IPS-20b (cell line): Measurements from ENCODE around the gene SEMA5B.

Experiments
- H3K27ac ChIP-seq: one replicate; pipeline ENCODE4 v1.5.1; 2013; ENCODE audit warnings: low read length
- H3K27me3 ChIP-seq: 2 replicates; pipeline ENCODE4 v1.6.1; 2013; ENCODE audit warnings: mild to moderate bottlenecking, low read length, inconsistent platforms; ENCODE audit not compliant: insufficient read depth
- H3K36me3 ChIP-seq: 2 replicates; pipeline ENCODE4 v1.6.1; 2013; ENCODE audit warnings: low read depth, mild to moderate bottlenecking, inconsistent platforms, low read length, moderate library complexity; ENCODE audit not compliant: insufficient read depth
- H3K4me1 ChIP-seq: 2 replicates; pipeline ENCODE4 v1.6.1; 2013; ENCODE audit warnings: mild to moderate bottlenecking, control low read depth, inconsistent platforms, low read length, moderate library complexity; ENCODE audit not compliant: insufficient read depth
- H3K4me3 ChIP-seq: 2 replicates; pipeline ENCODE4 v1.5.1; 2013; ENCODE audit warnings: mild to moderate bottlenecking, low read length, inconsistent platforms
- H3K9ac ChIP-seq: 2 replicates; pipeline ENCODE4 v1.6.1; 2013; ENCODE audit warnings: low read depth, mild to moderate bottlenecking, inconsistent platforms, low read length, moderate library complexity
- H3K9me3 ChIP-seq: 2 replicates; pipeline ENCODE4 v1.6.1; 2013; ENCODE audit warnings: mild to moderate bottlenecking, low read depth, low read length, inconsistent platforms; ENCODE audit not compliant: insufficient read depth

The SEMA5B gene

GRCh38 chr3:122925756-122926155 is 101.8 kb downstream of the SEMA5B start:
- Histone ChIP-seq H3K27ac (no peak overlapping the region), H3K4me1 (no peaks in the 10 kb centered on the region), H3K9me3 (no peaks in the 10 kb centered on the region), H3K36me3 (no peaks in the 10 kb centered on the region), H3K4me3 (no peak overlapping the region), H3K9ac (no peak overlapping the region), H3K27me3 (peaks cover 38% of the 10 kb centered on the region)

- Histone ChIP-seq H3K4me1 (no peaks in the 10 kb centered on the region), H3K36me3 (no peaks in the 10 kb centered on the region), H3K9me3 (no peaks in the 10 kb centered on the region), H3K27ac (no peak overlapping the region), H3K27me3 (peaks cover 40% of the 10 kb centered on the region), H3K9ac (no peak overlapping the region), H3K4me3 (no peak overlapping the region)
Measured at GRCh38 chr3:122924056-122924455, 103.5 kb downstream of the SEMA5B start.

- no peaks in the 10 kb centered on the region for H3K9me3 ChIP-seq
- H3K4me1 ChIP-seq = no peaks in the 10 kb centered on the region
- H3K36me3 ChIP-seq = no peaks in the 10 kb centered on the region
- no peak overlapping the region for H3K27ac ChIP-seq
- peaks cover 40% of the 10 kb centered on the region for H3K27me3 ChIP-seq
- no peak overlapping the region for H3K4me3 ChIP-seq
- H3K9ac ChIP-seq = no peak overlapping the region
Measured at GRCh38 chr3:122923611-122924010, 104.0 kb downstream of the SEMA5B start.

GRCh38 chr3:122921791-122922651 is 105.5 kb downstream of the SEMA5B start:
- H3K27me3 ChIP-seq = peaks cover 40% of the 10 kb centered on the region
- H3K9me3 ChIP-seq = no peaks in the 10 kb centered on the region
- H3K4me1 ChIP-seq = no peaks in the 10 kb centered on the region
- no peak overlapping the region for H3K9ac ChIP-seq
- no peaks in the 10 kb centered on the region for H3K36me3 ChIP-seq
- peak overlapping the region; percentile 58 for H3K4me3 ChIP-seq
- H3K27ac ChIP-seq = no peak overlapping the region

GRCh38 chr3:122920986-122921385 is 106.6 kb downstream of the SEMA5B start:
- H3K4me3 ChIP-seq = no peak overlapping the region
- H3K9ac ChIP-seq = no peak overlapping the region
- peaks cover 40% of the 10 kb centered on the region for H3K27me3 ChIP-seq
- no peaks in the 10 kb centered on the region for H3K4me1 ChIP-seq
- H3K9me3 ChIP-seq = no peaks in the 10 kb centered on the region
- no peak overlapping the region for H3K27ac ChIP-seq
- H3K36me3 ChIP-seq = no peaks in the 10 kb centered on the region

- H3K27me3 ChIP-seq = peaks cover 34% of the 10 kb centered on the region
- no peaks in the 10 kb centered on the region for H3K4me1 ChIP-seq
- H3K4me3 ChIP-seq = no peak overlapping the region
- H3K36me3 ChIP-seq = no peaks in the 10 kb centered on the region; the same call in 1 of the 2 replicates
- H3K9ac ChIP-seq = no peak overlapping the region
- no peaks in the 10 kb centered on the region for H3K9me3 ChIP-seq
- no peak overlapping the region for H3K27ac ChIP-seq
Measured at GRCh38 chr3:122919291-122919610, 108.3 kb downstream of the SEMA5B start.

GRCh38 chr3:122918576-122919290 is 108.8 kb downstream of the SEMA5B start:
- Histone ChIP-seq H3K9ac (no peak overlapping the region), H3K4me3 (no peak overlapping the region), H3K4me1 (no peaks in the 10 kb centered on the region), H3K27me3 (peaks cover 31% of the 10 kb centered on the region), H3K36me3 (no peaks in the 10 kb centered on the region; the same call in 1 of the 2 replicates), H3K27ac (no peak overlapping the region), H3K9me3 (no peaks in the 10 kb centered on the region)

- Histone ChIP-seq H3K36me3 (peaks cover 2% of the 10 kb centered on the region; the same call in 1 of the 2 replicates), H3K27ac (no peak overlapping the region), H3K9ac (no peak overlapping the region), H3K27me3 (peaks cover 18% of the 10 kb centered on the region), H3K4me3 (no peak overlapping the region), H3K9me3 (no peaks in the 10 kb centered on the region), H3K4me1 (no peaks in the 10 kb centered on the region)
Measured at GRCh38 chr3:122917412-122917811, 110.2 kb downstream of the SEMA5B start.

GRCh38 chr3:122916580-122916979 is 111.0 kb downstream of the SEMA5B start:
- H3K27ac ChIP-seq = no peak overlapping the region
- no peak overlapping the region for H3K4me3 ChIP-seq
- H3K27me3 ChIP-seq = peaks cover 10% of the 10 kb centered on the region

GRCh38 chr3:122916084-122916483 is 111.5 kb downstream of the SEMA5B start:
- Histone ChIP-seq H3K36me3 (peaks cover 12% of the 10 kb centered on the region; the same call in 1 of the 2 replicates), H3K27ac (no peak overlapping the region)

More at GRCh38 chr3:122916580-122916979, 111.0 kb downstream of the SEMA5B start:
- Histone ChIP-seq H3K36me3 (peaks cover 10% of the 10 kb centered on the region; the same call in 1 of the 2 replicates), H3K4me1 (no peaks in the 10 kb centered on the region), H3K9ac (no peak overlapping the region), H3K9me3 (no peaks in the 10 kb centered on the region)

GRCh38 chr3:122915300-122916055 is 112.1 kb downstream of the SEMA5B start:
- no peaks in the 10 kb centered on the region for H3K4me1 ChIP-seq
- H3K27ac ChIP-seq = no peak overlapping the region
- H3K36me3 ChIP-seq = peaks cover 12% of the 10 kb centered on the region; the same call in 1 of the 2 replicates
- no peaks in the 10 kb centered on the region; the same call in 1 of the 2 replicates for H3K27me3 ChIP-seq
- no peaks in the 10 kb centered on the region for H3K9me3 ChIP-seq
- H3K4me3 ChIP-seq = no peak overlapping the region
- H3K9ac ChIP-seq = no peak overlapping the region

More at GRCh38 chr3:122916084-122916483, 111.5 kb downstream of the SEMA5B start:
- Histone ChIP-seq H3K4me1 (no peaks in the 10 kb centered on the region), H3K4me3 (no peak overlapping the region), H3K27me3 (peaks cover 5% of the 10 kb centered on the region), H3K9ac (no peak overlapping the region), H3K9me3 (no peaks in the 10 kb centered on the region)
